HG02973 (cell line): ENCODE results near the gene STK39.
A peak's percentile ranks its signal among the peaks of the same experiment; 100 is the strongest.

Experiments used
- ATAC-seq: cut with Tn5 transposase; IDR thresholded peaks from one replicate; pipeline ENCODE4 v1.9.1; 2021; ENCODE audit warnings: moderate library complexity; ENCODE audit not compliant: unreplicated experiment

The STK39 gene

DNA sequence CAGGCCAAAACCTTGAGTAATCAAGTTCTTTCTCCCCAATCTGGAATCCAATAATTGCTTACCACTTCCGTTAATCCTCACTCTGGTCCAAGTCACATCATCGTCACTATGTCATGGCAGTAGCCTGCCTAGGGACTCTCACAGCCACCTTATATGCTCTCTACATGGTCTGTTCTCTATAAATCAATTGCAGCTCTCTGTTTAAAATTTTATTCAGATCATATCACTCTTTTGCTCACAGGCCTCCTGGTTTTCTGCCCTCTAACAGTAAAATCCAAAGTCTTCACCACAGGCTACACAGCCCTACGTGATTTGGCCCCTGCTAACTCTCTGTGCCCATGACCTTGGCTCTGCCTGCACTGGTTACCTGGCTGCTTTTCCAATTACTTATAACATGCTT, 188.7 kb downstream of the STK39 start:
- ATAC-seq: no peak

DNA sequence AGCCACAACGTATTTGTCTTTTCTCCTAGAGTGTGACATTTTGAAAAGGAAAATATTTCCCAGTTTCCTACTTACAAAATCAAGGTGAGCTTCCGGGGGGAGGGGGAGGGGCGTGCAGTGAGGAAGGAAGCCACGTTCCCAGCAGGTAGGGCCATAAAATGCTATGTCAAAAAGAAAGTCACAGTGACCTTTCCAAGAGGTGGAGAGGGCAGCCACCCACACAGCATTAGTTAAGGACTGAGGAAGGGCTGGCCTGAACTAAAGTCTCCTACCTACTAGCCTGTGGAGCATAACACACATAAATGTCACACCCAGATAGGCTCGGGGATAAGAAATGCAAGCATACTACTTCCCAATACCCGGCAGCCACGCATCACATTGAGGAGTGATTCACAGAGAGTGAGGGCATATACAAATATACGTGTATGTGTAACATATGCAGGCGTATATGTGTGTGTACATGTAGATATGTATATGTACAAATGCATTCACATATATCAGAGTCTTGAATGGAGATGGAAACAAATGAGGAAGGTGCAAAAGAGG, 191.1 kb downstream of the STK39 start:
- ATAC-seq: no peak

- no peak for ATAC-seq
These were observed 192.7 kb downstream of the STK39 start for GRCh38 chr2:168054657-168055056.

GRCh38 chr2:168053676-168054075, 193.7 kb downstream of the STK39 start:
- no peak for ATAC-seq

- ATAC-seq: no peak
These were observed 194.6 kb downstream of the STK39 start for GRCh38 chr2:168052773-168053172.

DNA sequence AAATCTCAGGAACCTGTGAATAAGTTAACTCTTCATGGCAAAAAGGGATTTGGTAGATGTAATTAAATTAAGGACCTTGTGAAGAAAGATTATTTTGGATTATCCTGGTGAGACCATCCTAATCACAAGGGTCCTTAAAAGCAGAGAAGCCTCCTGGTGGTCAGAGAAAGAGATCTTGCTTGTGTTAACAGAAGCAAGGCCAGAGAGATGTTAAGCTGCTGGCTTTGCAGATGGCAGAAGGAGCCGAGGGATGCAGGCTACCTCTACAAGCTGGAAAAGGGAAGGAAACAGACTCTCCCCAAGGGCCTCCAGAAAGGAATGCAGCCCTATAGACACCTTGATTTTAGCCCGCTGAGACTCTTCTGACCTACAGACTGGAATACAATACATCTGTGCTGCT, 197.0 kb downstream of the STK39 start:
- no peak for ATAC-seq

DNA sequence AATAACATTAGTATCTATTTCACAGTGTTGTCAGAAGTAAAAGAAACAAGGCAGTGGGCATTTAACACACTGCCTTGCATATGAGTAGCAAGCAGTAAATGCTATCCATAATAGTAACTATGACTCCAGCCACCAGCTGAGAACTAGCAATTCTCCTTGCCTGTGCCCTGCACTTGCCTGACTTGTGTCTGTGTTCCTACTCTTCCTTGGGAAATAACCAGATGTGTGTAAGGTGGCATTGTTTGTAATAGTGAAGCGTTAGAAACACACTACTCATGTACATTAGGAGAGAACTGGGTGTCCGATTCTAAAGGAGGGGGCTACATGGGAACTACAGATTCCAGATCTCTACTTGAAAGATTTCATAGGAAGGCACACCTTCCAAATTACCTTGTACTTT, 197.8 kb downstream of the STK39 start:
- ATAC-seq: no peak

DNA sequence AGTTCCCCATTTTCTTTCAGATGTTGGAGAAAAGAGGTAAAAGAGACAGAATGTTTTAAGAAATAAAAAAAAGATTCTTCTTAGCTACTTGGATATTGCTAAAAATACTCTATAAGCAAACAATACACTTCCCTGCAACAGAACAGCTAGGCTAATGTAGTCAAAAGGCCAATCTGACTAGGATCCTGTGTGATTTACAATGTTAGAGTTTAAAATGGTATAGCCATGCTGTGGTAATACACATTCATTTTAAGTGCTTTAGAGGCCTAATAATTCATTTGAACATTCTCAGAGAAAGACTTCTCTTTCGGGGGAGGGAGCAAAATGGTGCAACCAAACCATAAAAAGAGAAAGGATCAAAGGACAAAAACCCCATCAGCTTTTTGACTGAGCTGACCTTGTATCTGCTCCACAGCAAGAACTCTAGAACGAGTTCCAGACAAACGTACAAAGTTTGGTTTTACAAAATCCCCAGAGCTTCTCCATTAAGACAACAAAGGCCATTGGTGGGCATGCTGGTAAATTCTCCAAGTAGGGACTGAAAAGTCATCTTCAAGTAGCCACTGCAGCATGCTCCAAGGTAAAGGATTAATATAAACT, 200.2 kb downstream of the STK39 start:
- ATAC-seq: no peak

- no peak for ATAC-seq
These were observed 202.8 kb downstream of the STK39 start for GRCh38 chr2:168044579-168044978.

DNA sequence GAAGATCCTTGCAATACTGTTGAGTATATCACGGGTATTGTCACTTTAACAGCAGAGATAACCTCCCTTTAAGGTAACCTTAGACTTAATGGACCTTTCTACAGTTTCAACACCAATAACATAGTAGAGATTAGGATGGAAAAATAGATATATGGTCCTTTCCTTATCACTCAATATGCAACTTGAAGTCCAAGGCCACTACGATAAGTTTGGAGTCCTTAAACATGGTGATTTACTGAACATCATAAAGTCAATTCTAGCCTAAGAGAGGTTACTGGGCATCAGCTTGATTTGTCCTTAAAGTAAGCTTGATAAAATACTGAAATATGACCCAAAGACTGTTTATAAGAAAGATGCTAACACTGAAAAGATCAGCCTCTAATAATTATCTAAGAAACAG, 203.2 kb downstream of the STK39 start:
- no peak for ATAC-seq

GRCh38 chr2:168042127-168042824, 205.1 kb downstream of the STK39 start:
- ATAC-seq: peak; percentile 96

DNA sequence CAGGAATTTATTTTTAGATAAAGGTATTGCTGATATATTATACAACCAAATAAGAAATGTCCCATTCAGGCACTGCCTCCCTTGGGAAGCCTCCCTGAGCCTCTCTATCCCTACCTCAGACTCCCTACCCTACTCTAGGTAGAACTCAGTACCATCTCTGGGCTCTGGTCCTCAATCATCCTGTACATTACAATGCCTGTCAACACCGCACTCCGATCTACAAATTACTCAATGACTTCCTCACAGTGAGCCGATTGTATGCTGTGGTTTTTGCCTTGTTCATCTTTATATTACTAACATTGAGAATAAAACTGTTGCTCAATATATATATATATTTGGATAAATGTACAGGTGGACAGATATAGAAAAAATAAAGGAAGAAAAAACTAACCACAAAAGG, 207.5 kb downstream of the STK39 start:
- ATAC-seq: no peak

DNA sequence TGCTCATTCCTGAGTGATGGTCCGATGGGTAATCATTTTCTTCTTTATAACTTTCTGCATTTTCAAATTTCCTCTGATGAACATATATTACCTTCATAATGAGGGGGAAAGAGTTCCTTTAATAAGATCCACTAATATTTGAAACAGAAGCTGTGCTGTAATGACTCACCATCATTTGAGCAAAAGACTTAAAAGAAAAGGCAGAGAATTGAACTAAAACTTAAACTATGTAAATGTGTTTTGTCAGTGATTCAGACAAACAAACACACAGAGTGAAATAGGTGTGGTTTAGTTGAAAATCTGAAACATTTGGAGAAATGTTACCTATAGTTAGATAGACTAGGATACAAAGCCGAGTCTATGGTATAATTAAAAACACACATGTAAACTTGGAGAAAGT, 209.6 kb downstream of the STK39 start:
- no peak for ATAC-seq

GRCh38 chr2:168035458-168035857, 211.9 kb downstream of the STK39 start:
- ATAC-seq: peak; percentile 76

DNA sequence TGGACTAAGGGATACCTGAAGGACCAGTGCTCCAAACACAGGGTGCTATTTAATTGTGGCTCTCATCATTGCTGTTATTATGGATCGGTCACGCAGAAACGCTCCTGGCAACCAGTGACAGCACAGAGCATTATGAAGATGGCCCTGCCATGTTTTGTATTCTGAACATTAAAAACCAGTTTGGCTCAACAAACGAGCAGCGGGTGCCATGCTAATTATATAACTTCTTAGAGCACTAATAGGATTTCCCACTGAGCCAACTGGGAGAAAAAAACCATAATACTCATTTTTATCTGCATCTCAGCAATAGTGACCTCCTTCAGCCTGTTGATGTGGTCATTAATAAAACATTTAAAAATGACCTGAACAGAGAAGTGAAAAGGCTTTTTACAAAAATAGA, 212.8 kb downstream of the STK39 start:
- ATAC-seq: no peak

- no peak for ATAC-seq
These were observed 213.4 kb downstream of the STK39 start for GRCh38 chr2:168033966-168034365.

GRCh38 chr2:168032091-168032490, 215.3 kb downstream of the STK39 start:
- no peak for ATAC-seq

- ATAC-seq: peak; percentile 64
These were observed 216.4 kb downstream of the STK39 start for GRCh38 chr2:168030862-168031624.

GRCh38 chr2:168029071-168029470, 218.3 kb downstream of the STK39 start:
- no peak for ATAC-seq

DNA sequence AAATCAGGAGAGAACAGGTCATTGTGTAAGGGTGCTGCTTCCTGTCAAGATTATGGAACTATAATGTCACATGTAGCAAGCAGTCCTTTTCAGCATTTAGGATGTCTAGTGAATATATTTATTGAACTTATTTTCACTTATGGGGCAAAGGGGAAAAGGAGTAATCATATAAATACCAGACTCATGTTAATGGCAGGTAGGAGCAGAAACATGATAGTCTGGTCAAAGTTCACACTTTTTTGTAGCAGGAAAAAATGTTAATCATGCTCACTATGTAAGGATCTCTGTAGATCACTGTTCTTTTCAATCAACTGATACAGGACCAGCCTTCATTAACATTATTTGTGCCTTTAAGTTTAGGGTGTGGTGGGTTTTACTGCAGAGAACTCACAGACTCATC, 219.0 kb downstream of the STK39 start:
- no peak for ATAC-seq

DNA sequence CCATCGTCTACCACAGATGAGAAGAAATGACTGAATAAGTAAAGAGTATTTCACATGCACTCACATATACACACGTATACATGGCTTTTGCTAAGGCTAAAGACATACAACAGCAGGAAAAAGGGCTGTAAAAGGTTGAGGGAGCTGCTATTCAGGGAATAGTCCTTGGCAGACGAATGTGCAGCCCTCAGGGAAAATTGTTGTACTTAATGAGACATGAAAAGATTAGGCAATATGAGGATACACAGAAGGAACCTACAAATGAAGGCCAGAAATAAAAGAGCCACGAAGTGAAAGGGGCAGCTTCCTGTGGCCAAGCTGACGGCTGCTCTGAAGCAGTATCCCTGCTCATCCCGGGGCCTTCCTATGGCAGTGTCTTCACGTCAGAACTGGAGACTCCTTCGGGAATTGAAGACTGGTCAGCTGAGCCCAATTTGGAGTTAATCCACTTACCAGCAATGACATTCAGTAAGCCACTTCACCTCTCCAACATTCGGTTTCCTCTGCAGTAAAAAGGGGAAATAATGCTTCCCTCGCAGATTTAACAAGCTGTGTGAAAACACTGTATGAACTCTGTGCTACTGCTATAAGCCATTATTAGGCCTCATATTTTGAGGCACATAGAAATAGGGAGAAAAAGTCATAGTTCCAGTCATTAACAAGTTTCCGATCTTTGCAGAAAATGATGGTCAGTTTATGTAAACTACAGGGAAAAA, 221.8 kb downstream of the STK39 start:
- no peak for ATAC-seq
